ENCODE data around the gene RNF167.
"Not testable (repeated sequence)": the region's sequence is repeated elsewhere in the genome, so short reads cannot be mapped to it uniquely, and the experiment has no call there.

The RNF167 gene

DNA sequence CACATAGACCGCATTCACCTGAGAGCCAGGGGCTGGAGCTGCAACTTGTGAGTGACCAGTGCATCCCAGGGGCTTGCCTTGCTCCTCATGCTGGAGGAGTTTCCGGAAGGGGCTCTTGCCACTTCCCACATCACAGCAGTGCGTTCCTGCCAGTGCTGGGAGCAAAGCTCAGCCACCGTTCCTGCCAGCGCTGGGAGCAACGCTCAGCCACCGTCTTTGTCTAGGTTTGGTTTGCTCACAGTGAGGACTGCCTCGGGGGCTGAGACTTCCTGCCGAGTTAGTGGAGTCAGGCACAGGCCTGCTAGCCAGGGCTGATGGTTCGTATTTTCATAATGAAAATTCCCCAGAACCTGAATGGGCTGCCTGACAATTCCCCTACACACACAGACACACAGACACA is 31.8 kb upstream of the RNF167 start:
- H3K4me1 ChIP-seq (ENCODE audit: low read length), result peaks cover 9% of the 10 kb centered on the region

DNA sequence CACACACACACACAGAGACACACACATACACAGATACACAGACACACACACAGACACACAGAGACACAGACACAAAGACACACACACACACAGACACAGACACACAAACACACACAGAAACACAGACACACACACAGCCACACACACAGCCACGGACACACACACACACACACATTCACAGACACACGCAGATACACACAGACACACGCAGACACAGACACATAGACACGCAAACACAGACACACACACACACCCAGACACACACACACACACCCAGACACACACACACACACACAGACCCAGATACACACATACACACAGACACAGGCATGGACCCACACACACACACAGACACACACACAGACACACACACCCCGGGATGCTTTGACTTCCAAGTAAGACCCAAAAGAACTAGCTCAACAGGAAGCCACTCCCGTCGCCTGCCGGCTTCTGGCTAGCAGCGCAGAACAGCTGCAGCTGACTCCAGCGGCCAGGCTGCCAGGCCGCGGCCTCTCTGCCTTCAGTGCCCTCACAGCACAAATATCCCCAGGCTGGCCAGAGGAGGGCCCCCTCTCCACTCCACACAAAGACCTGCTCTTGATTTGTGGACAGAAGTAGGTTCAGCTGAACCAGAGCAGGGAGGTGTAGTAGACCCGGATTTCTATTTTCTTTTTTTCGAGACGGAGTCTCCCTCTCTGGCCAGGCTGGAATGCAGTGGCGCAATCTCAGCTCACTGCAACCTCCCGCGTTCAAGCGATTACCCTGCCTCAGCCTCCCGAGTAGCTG is 31.2 kb upstream of the RNF167 start:
- no peaks in the 10 kb centered on the region for H4K20me1 ChIP-seq (ENCODE audit: insufficient read depth, low read length)
- H3K4me3 ChIP-seq (ENCODE audit: low read length), result no peak overlapping the region
- no peak overlapping the region for H3K27ac ChIP-seq (ENCODE audit: low read length)
- H3K27me3 ChIP-seq (ENCODE audit: low read depth, low read length), result no peaks in the 10 kb centered on the region
- H3K4me1 ChIP-seq (ENCODE audit: low read length), result peaks cover 4% of the 10 kb centered on the region; the same call in 1 of the 2 replicates
- H3K36me3 ChIP-seq (replicated peaks; ENCODE audit: low read depth, low read length), result no peaks in the 10 kb centered on the region
- no peak overlapping the region for H3K9ac ChIP-seq (ENCODE audit: low read length)
- H3K4me2 ChIP-seq (ENCODE audit: low read length), result peak overlapping the region; percentile 17; the same call in 1 of the 2 replicates
- H3K79me2 ChIP-seq (ENCODE audit: low read length), result no peaks in the 10 kb centered on the region
- TF ChIP-seq, protein P1, sequence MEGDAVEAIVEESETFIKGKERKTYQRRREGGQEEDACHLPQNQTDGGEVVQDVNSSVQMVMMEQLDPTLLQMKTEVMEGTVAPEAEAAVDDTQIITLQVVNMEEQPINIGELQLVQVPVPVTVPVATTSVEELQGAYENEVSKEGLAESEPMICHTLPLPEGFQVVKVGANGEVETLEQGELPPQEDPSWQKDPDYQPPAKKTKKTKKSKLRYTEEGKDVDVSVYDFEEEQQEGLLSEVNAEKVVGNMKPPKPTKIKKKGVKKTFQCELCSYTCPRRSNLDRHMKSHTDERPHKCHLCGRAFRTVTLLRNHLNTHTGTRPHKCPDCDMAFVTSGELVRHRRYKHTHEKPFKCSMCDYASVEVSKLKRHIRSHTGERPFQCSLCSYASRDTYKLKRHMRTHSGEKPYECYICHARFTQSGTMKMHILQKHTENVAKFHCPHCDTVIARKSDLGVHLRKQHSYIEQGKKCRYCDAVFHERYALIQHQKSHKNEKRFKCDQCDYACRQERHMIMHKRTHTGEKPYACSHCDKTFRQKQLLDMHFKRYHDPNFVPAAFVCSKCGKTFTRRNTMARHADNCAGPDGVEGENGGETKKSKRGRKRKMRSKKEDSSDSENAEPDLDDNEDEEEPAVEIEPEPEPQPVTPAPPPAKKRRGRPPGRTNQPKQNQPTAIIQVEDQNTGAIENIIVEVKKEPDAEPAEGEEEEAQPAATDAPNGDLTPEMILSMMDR (IDR thresholded peaks at IDR 0.05; ENCODE audit: low read depth, low read length), result peak; percentile 57
- no peak for TF ChIP-seq EZH2phosphoT487 (IDR thresholded peaks at IDR 0.05; ENCODE audit: low read depth)
- H2AFZ ChIP-seq (ENCODE audit: low read depth, low read length), result 0 out of 2 replicates have a peak overlapping the region, but pooled peaks have one; percentile 15
- H3K9me3 ChIP-seq (ENCODE audit: insufficient read depth, low read length), result no peaks in the 10 kb centered on the region

More for the DNA sequence above, 31.8 kb upstream of the RNF167 start:
- no peak overlapping the region for H3K27ac ChIP-seq (ENCODE audit: low read length)
- H3K27me3 ChIP-seq (ENCODE audit: low read depth, low read length), result no peaks in the 10 kb centered on the region
- no peak overlapping the region for H3K4me3 ChIP-seq (ENCODE audit: low read length)
- H3K36me3 ChIP-seq (replicated peaks; ENCODE audit: low read depth, low read length), result no peaks in the 10 kb centered on the region
- TF ChIP-seq, protein P1 (IDR thresholded peaks at IDR 0.05; ENCODE audit: low read depth, low read length), result no peak
- TF ChIP-seq EZH2phosphoT487 (IDR thresholded peaks at IDR 0.05; ENCODE audit: low read depth), result no peak
- no peak overlapping the region for H2AFZ ChIP-seq (ENCODE audit: low read depth, low read length)
- H4K20me1 ChIP-seq (ENCODE audit: insufficient read depth, low read length), result no peaks in the 10 kb centered on the region
- no peaks in the 10 kb centered on the region for H3K9me3 ChIP-seq (ENCODE audit: insufficient read depth, low read length)
- no peak overlapping the region for H3K9ac ChIP-seq (ENCODE audit: low read length)
- no peak overlapping the region for H3K4me2 ChIP-seq (ENCODE audit: low read length)
- no peaks in the 10 kb centered on the region for H3K79me2 ChIP-seq (ENCODE audit: low read length)

DNA sequence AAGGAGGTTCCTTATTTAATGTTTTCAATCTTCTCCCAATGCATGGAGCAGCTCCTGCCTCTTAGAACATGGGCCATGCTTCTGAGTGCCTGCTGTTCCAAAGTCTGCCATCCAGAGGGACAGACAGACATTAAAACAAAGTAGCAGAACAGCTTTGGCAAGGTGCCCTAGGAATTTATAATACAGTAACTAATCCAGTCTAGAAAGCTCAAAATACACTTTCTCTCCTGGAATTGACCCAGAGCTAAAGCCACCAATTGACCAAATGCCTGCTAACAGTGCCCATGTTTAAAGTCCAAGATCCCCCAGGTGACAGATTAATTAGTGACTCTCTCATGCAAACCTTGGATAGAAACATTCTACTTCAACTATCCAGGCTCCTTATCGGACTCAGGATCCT is 26.1 kb upstream of the RNF167 start:
- no peak overlapping the region for H3K9ac ChIP-seq (ENCODE audit: low read length)
- H2AFZ ChIP-seq (ENCODE audit: low read depth, low read length), result no peak overlapping the region
- H3K79me2 ChIP-seq (ENCODE audit: low read length), result no peaks in the 10 kb centered on the region
- no peaks in the 10 kb centered on the region for H3K27me3 ChIP-seq (ENCODE audit: low read depth, low read length)
- no peak overlapping the region for H3K4me2 ChIP-seq (ENCODE audit: low read length)
- H4K20me1 ChIP-seq (ENCODE audit: insufficient read depth, low read length), result no peaks in the 10 kb centered on the region
- H3K9me3 ChIP-seq (ENCODE audit: insufficient read depth, low read length), result no peaks in the 10 kb centered on the region
- no peaks in the 10 kb centered on the region for H3K36me3 ChIP-seq (replicated peaks; ENCODE audit: low read depth, low read length)
- no peak overlapping the region for H3K27ac ChIP-seq (ENCODE audit: low read length)
- TF ChIP-seq, protein P1 (IDR thresholded peaks at IDR 0.05; ENCODE audit: low read depth, low read length), result no peak
- no peak for TF ChIP-seq EZH2phosphoT487 (IDR thresholded peaks at IDR 0.05; ENCODE audit: low read depth)
- H3K4me1 ChIP-seq (ENCODE audit: low read length), result no peaks in the 10 kb centered on the region
- no peak overlapping the region for H3K4me3 ChIP-seq (ENCODE audit: low read length)

DNA sequence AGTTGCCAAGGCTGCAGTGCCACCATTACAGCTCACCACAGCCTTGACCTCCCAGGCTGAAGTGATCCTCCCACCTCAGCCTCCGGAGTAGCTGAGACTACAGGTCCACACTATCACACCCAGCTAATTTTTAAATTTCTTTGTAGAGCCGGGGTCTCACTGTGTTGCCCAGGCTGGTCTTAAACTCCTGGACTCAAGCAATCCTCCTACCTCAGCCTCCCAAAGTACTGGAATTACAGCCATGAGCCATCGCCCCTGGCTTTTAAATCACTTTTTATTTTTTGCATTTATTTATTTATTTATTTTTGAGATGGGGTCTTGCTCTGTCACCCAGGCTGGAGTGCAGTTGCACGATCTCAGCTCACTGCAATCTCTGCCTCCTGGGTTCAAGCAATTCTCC is 25.5 kb upstream of the RNF167 start:
- H3K9ac ChIP-seq (ENCODE audit: low read length); H2AFZ ChIP-seq (ENCODE audit: low read depth, low read length); H3K27me3 ChIP-seq (ENCODE audit: low read depth, low read length); H3K4me3 ChIP-seq (ENCODE audit: low read length); H3K9me3 ChIP-seq (ENCODE audit: insufficient read depth, low read length); H3K79me2 ChIP-seq (ENCODE audit: low read length); H3K4me2 ChIP-seq (ENCODE audit: low read length); H3K27ac ChIP-seq (ENCODE audit: low read length); H3K36me3 ChIP-seq (replicated peaks; ENCODE audit: low read depth, low read length); H4K20me1 ChIP-seq (ENCODE audit: insufficient read depth, low read length); H3K4me1 ChIP-seq (ENCODE audit: low read length): not testable (repeated sequence)
